Inferior parietal cortex (tissue), 1 donor: ENCODE measurements around the gene CNNM4.

ENCODE experiments used
- DNase-seq: peaks from one replicate; pipeline ENCODE4 v3.0.0-alpha.2; 2016; ENCODE audit errors: extremely low spot score

The CNNM4 gene

GRCh38 chr2:96859099-96859649 lies 98.5 kb downstream of the CNNM4 start:
- DNase-seq = peak; percentile 33

- DNase-seq = no peak
Observed at GRCh38 chr2:96859681-96860064, 99.0 kb downstream of the CNNM4 start.

GRCh38 chr2:96860065-96861029 lies 99.6 kb downstream of the CNNM4 start:
- no peak for DNase-seq

- DNase-seq = no peak
Observed at GRCh38 chr2:96861074-96861473, 100.4 kb downstream of the CNNM4 start.
